Measurements from ENCODE around the gene HTRA3.

DNA sequence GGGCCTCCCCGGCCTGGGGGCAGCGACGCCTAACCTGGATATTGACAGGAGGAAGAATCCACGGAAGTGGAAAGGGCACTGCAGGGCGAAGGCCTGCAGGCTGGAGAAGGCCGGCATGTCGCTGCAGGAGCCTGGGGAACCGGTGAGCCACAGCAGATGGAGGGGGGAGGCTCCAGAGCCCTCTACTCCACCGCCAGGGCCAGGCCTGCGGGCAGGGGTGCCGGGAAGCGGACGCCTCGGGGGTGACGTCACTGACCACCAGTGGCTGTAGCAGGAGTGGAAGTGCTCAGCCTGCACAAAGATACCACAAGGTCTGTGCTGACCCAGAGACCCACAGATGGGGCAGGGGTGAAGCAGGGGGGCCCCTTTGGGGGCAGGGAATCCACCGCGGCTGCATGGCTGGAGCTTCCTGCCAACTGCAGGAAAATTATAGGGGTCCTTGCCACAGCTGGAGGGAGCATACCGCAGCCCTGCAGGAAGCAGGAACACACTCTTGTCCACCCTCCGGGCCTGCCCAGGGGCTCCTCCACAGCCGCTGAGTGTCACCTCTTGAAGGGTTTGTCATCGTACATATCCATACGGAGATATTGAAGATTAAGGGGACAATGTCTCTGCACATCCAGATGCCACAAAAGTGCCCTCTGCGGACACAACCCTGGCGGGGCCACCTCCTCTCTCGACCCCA, 7.6 kb upstream of the HTRA3 start:
- TF ChIP-seq, protein P1, sequence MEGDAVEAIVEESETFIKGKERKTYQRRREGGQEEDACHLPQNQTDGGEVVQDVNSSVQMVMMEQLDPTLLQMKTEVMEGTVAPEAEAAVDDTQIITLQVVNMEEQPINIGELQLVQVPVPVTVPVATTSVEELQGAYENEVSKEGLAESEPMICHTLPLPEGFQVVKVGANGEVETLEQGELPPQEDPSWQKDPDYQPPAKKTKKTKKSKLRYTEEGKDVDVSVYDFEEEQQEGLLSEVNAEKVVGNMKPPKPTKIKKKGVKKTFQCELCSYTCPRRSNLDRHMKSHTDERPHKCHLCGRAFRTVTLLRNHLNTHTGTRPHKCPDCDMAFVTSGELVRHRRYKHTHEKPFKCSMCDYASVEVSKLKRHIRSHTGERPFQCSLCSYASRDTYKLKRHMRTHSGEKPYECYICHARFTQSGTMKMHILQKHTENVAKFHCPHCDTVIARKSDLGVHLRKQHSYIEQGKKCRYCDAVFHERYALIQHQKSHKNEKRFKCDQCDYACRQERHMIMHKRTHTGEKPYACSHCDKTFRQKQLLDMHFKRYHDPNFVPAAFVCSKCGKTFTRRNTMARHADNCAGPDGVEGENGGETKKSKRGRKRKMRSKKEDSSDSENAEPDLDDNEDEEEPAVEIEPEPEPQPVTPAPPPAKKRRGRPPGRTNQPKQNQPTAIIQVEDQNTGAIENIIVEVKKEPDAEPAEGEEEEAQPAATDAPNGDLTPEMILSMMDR (conservative IDR thresholded peaks at IDR 0.05; ENCODE audit: low read depth, low read length), result no peak
- no peak for TF ChIP-seq EZH2 (IDR thresholded peaks at IDR 0.05; ENCODE audit: low read length, unreplicated experiment)
